ENCODE measurements around the gene ADCYAP1R1.

DNA sequence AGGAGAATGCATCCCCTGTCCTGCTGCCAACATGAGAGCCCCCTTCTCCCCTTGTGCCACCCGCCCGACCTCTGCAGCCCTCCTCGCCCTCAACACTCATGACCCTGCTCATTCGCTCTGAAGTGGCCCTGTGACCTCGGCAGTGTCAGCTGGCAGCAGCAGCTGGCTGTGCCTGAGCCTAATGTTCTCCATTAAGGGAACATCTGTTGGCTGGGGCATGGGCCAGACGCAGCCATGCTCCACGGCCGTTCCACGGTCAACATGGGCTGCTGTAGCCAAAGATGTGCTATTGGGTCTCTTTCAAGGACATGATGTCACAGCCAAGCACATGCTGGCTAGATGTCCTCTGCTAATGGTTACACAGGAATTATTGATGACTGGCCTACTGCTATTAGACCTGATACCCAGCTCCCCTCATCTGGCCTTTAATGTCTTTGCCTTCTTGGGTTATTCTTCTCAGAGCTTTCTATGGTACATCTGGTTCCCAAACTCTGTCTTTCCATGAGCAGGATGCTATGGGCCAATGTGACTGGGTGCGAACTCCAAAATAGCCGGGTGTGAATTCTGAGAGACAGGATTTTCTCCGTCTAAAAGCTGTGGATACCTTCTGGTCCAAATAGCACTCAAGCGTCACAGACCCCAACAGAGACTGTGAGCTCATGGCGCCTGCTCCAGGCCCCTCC lies 22.4 kb downstream of the ADCYAP1R1 start:
- TF ChIP-seq EZH2phosphoT487 (IDR thresholded peaks at IDR 0.05; ENCODE audit: low read depth): no peak
- TF ChIP-seq, protein P1, sequence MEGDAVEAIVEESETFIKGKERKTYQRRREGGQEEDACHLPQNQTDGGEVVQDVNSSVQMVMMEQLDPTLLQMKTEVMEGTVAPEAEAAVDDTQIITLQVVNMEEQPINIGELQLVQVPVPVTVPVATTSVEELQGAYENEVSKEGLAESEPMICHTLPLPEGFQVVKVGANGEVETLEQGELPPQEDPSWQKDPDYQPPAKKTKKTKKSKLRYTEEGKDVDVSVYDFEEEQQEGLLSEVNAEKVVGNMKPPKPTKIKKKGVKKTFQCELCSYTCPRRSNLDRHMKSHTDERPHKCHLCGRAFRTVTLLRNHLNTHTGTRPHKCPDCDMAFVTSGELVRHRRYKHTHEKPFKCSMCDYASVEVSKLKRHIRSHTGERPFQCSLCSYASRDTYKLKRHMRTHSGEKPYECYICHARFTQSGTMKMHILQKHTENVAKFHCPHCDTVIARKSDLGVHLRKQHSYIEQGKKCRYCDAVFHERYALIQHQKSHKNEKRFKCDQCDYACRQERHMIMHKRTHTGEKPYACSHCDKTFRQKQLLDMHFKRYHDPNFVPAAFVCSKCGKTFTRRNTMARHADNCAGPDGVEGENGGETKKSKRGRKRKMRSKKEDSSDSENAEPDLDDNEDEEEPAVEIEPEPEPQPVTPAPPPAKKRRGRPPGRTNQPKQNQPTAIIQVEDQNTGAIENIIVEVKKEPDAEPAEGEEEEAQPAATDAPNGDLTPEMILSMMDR (IDR thresholded peaks at IDR 0.05; ENCODE audit: low read depth, low read length): no peak

All from OCI-LY3 (cell line).